ENCODE results near the gene ZNF837.
"Not testable (repeated sequence)": the region's sequence is repeated elsewhere in the genome, so short reads cannot be mapped to it uniquely, and the experiment has no call there.

Gene ZNF837

GRCh38 chr19:58350001-58350861, 30.6 kb downstream of the ZNF837 start:
- no peak for DNase-seq

DNA sequence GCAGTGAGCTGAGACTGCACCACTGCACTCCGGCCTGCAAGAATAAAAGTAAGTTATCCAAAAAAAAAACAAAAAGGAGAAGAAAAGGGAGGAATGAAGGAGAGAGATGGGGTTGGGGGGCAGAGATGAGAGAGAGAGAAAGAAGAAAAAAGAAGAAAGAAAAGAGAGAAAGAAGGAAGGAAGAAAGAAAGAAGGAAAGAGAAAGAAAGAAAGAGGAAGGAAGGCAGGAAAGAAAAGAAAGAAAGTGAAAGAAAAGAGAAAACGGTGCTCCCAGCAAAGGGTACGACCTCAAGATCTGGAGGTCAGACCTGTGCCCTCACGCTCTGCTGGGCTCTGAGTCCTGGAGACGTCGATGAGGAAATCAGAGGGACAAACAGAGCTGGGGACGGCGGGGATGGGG, 31.2 kb downstream of the ZNF837 start:
- no peak for DNase-seq

DNA sequence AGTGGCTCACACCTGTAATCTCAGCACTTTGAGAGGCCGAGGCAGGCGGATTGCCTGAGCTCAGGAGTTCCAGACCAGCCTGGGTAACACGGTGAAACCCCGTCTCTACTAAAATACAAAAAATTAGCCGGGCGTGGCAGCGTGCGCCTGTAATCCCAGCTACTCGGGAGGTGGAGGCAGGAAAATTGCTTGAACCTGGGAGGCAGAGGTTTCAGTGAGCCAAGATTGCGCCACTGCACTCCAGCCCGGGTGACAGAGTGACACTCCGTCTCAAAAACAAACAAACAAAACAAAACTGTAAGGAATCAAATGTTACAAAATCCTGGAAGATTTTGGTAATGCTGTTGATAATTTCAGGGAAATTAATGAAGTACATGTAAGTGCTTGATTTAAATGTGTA, 32.8 kb downstream of the ZNF837 start:
- DNase-seq: not testable (repeated sequence)

DNA sequence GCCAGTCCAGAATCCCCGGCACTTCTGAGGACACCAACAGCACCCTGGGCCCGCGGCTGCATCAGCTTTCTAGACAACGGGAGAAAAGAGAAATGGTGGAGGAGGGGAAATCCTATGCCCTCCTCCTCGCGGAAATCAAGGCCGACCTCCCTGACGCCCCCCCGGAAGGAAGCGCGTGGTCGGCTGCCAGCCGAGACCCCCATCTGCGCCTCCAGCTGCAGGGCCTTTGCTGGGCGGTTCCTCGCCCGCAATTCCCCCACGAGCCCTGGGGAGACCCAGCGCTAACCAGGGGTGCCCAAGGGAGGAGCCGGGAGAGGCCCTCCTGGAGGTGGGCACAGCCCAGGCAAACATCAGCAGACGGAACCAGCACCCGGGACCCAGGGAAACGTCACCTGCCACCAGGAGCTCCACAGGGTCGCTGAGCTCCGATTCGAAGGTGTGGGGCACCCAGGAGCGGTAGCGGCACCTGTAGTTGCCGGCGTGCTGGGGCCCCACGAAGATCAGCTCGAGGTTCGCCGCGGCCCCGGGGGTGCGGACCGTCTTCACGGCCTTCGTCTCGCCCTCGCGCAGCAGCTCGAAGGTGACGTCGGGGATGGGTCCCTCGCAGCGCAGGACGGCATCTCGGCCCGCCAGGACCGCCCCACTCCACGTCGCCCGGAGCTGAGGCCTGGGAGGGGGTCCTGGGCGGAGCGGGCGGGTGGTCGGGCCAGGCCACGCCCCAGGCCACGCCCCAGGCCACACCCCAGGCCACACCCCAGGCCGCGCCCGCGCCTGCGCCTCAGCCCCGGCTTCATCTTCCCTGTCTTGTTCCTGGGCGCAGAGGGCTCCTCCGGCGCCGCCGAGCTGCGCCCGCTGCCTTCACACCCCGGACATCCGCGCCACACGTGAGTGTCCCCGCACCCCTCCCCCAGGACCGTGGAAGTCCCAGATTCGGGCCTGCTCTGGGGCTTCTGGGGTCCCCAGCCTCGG, 33.6 kb downstream of the ZNF837 start:
- peak in 1 of 2 experiments; percentile 55 for DNase-seq

DNA sequence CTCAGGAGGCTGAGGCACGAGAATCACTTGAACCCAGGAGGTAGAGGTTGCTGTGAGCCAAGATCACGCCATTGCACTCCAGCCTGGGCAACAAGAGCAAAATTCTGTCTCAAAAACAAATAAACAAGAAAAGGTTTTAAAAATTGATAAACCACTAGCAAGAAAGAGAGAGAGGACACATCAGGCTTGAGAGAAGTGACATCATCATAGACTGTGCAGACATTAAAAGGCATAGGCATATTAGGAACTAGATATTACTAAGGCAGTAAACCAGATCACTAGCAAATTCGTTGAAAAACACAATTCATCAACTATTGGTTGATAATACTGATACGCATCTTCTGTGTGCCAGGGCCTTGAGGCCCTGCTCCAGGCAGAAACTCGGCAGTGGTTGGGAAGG, 35.3 kb downstream of the ZNF837 start:
- DNase-seq: no peak

DNA sequence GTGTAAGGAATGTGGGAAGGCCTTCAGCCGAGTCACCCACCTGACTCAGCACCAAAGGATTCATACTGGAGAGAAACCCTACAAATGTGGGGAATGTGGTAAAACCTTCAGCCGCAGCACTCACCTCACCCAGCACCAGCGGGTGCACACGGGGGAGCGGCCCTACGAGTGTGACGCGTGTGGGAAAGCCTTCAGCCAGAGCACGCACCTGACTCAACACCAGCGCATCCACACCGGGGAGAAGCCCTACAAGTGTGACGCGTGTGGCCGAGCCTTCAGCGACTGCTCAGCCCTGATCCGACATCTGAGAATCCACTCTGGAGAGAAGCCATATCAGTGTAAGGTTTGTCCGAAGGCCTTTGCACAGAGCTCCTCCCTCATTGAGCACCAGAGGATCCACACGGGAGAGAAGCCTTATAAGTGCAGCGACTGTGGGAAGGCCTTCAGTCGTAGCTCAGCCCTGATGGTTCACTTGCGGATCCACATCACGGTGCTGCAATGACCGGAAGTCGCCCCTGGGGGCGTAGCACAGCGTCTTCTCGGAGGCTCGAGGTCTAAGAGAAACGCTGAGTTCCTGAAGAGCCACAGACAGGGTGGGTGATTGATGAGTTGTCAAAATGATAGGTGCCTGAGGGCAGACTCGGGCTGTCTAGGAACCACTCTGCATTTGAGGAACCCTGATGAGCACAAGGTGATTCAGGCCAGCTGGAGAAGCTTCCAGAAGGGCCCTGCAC, 41.8 kb downstream of the ZNF837 start:
- DNase-seq: no peak

DNA sequence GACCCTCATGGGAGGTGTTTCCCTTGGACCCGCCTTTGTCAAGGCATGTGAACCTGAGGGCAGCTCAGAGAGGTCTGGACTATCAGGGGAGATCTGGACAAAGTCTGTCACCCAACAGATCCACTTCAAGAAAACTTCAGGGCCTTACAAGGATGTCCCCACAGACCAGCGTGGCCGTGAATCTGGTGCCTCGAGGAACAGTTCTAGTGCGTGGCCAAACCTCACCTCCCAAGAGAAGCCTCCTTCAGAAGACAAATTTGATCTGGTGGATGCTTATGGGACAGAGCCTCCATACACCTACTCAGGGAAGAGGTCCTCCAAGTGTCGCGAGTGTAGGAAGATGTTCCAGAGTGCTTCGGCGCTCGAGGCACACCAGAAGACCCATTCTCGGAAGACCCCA, 42.5 kb downstream of the ZNF837 start:
- no peak for DNase-seq

DNA sequence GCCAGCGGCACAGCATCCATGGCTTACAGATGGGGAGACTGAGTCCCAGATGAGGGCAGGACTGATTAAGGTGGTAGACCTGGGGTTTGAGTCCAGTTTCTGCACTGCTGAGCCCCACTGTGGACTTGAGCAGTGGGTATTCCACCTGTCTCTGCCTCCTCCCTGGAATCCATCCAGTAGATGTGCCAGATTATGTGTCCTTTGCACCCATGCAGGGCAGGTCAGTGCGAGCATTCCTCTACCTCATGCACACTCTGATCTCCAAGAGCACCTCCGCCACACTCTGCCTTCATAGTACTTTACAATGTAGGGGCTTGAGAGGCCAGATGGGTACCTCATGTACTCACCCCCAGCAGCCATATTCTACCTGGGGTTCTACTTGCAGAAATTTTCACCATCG, 44.0 kb downstream of the ZNF837 start:
- DNase-seq: no peak

DNA sequence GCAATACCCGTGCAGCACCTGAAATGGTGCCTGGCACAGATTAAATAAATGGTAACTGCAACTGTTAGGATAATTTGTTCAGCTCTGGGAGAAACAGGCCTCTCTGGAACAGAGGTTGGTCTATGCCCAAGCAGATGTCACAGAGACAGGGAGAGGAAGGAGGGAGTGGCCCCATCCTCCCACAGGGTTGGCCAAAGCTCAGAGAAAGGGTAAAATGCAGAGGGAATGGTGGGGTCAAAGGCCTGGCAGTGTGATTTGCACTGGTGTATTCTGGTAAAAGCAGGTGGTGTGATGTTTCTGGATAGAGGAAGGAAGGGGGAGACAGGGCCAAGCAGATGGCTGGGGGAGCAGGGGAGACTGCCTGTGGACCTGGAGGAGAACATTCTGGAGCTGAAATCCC, 44.6 kb downstream of the ZNF837 start:
- DNase-seq: no peak

DNA sequence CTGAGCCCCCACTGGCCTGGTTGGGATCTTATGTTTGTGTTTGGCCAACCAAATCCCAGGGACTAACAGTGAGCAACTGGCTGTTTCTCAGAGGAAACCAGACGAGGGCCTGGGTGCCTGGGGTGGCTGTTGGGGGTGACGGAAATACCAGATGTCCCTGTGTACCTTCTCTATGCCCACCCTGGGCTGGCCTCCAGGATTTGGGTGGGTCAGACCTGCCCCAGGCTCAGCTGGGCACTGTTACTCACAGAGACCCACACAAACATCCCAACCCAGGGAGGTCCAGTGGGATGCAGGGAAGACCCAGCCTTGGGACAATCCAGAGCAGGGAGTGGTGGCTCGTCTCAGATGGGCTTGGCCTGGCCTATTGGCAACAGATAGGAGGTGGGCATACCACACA, 45.2 kb downstream of the ZNF837 start:
- no peak for DNase-seq

GRCh38 chr19:58334691-58335249, 46.1 kb downstream of the ZNF837 start:
- no peak for DNase-seq

GRCh38 chr19:58332697-58333096, 48.1 kb downstream of the ZNF837 start:
- no peak for DNase-seq

- no peak for DNase-seq
Observed at GRCh38 chr19:58330458-58330857, 50.4 kb downstream of the ZNF837 start.

GRCh38 chr19:58328999-58329398, 51.8 kb downstream of the ZNF837 start:
- no peak for DNase-seq

GRCh38 chr19:58326914-58327726, 53.7 kb downstream of the ZNF837 start, which contains the start of gene ZSCAN22:
ZSCAN22 (plus strand) TSS chr19:58326994; CDS start chr19:58334803, 7,809 bp downstream.
- peak; percentile 83 to 85 for DNase-seq

DNA sequence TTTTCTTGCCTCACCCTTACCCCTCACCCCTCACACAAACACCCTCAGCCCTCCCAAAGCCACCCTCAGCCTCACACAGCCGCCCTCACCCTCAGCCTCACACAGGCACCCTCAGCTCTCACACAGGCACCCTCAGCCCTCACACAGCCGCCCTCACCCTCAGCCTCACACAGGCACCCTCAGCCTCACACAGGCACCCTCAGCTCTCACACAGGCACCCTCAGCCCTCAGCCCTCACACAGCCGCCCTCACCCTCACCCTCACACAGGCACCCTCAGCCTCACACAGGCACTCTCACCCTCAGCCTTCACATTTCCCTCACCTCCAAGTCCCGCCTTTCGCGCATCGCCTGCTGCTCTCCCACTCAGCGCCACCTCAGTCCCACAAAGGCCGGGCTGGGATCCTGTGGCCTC, 54.3 kb downstream of the ZNF837 start:
- DNase-seq: no peak

- no peak for DNase-seq
Observed at GRCh38 chr19:58325311-58326022, 55.4 kb downstream of the ZNF837 start.

GRCh38 chr19:58319241-58319640, 61.6 kb downstream of the ZNF837 start:
- DNase-seq: no peak

DNA sequence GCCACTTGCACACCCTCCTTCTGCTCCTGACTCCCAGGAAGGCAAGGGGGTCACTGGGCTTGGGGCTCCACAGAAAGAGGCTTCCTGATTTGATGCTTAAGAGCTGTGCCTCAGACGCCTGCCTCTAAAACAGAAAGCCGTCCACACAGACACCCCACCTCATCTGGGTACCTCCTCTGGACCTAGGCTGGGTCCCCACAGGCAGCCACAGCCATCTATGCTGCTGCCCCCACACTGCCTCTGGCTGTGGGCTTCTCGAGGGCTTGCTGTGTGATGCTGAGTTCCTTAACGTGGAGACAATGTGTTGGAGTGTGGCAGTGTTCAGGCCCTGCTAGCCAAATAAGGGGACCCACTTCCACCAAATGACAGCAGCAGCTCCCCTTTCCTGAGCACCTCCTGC, 62.5 kb downstream of the ZNF837 start:
- no peak for DNase-seq
